ENCODE data around the gene AIFM1. TPM values are rescaled to one million over a fixed set of nuclear protein-coding genes. Genes with fewer than 3 reads are reported as not detected.
A peak's percentile ranks its signal among the peaks of the same experiment; 100 is the strongest.

The AIFM1 gene
- total and polyA plus RNA-seq, 4 experiments from 2014 or later: 20.0 to 39.4 (median 27.9) TPM

- no peak for DNase-seq
- ChIA-PET POLR2A (ENCODE audit: partially characterized antibody) (interaction anchor here (0.8 to 2.9 kb wide), 3 partner anchors 11 to 66 kb away, joined by 3 to 9 read pairs (median 5); partner anchors contain the start of gene RAB33A), CTCF (ENCODE audit: partially characterized antibody) (interaction anchor here (1.3 to 1.9 kb wide), 3 partner anchors 11 to 44 kb away, joined by 3 to 7 read pairs (median 5); no protein-coding TSS in a partner anchor)
- H3K27ac Mint-ChIP-seq: peak overlapping the region in 6 of 7 donors; percentile 14 to 81 (median 48)
- H3K9me3 ChIP-seq (ENCODE audit: control insufficient read depth in 1 of 2, low read length in 2 of 2): no peaks in the 10 kb centered on the region
- no peaks in the 10 kb centered on the region for H3K27me3 Mint-ChIP-seq
- H3K4me3 ChIP-seq (ENCODE audit: low read length in 2 of 2): no peak overlapping the region
- H3K9me3 Mint-ChIP-seq: peaks cover 0 to 2% (median 0%) of the 10 kb centered on the region in 8 donors
- peaks cover 82% of the 10 kb centered on the region for H3K4me1 ChIP-seq (ENCODE audit: insufficient read depth, low read length)
- H3K27me3 ChIP-seq (ENCODE audit: insufficient read depth, low read length): no peaks in the 10 kb centered on the region
- H3K36me3 ChIP-seq (ENCODE audit: insufficient read depth, low read length): no peaks in the 10 kb centered on the region
- H3K4me3 Mint-ChIP-seq: peak overlapping the region in 3 of 8 donors; percentile 0 to 67 (median 15)
- no peak overlapping the region for H3K27ac ChIP-seq (ENCODE audit: low read depth, low read length)
- peaks cover 38 to 80% (median 60%) of the 10 kb centered on the region in 4 donors for H3K4me1 Mint-ChIP-seq
- intact Hi-C loops (cut with micrococcal nuclease): no loop called here
- peaks cover 4 to 20% of the 10 kb centered on the region in 2 donors for H3K36me3 Mint-ChIP-seq
These were observed 60.4 kb downstream of the AIFM1 start for GRCh38 chrX:130105244-130105643.

GRCh38 chrX:130103605-130104004, 62.0 kb downstream of the AIFM1 start:
- H3K36me3 Mint-ChIP-seq: peaks cover 4 to 16% of the 10 kb centered on the region in 2 donors
- intact Hi-C loops (cut with micrococcal nuclease): no loop called here
- Histone ChIP-seq H3K4me1 (ENCODE audit: insufficient read depth, low read length) (peaks cover 93% of the 10 kb centered on the region), H3K9me3 (ENCODE audit: control insufficient read depth in 1 of 2, low read length in 2 of 2) (no peaks in the 10 kb centered on the region), H3K4me3 (ENCODE audit: low read length in 2 of 2) (no peak overlapping the region), H3K36me3 (ENCODE audit: insufficient read depth, low read length) (no peaks in the 10 kb centered on the region), H3K27ac (ENCODE audit: low read depth, low read length) (no peak overlapping the region), H3K27me3 (ENCODE audit: insufficient read depth, low read length) (no peaks in the 10 kb centered on the region)
- no peak for DNase-seq
- POLR2A ChIA-PET (ENCODE audit: partially characterized antibody): interaction anchor here (1.5 kb wide), 1 partner anchor 11 kb away, joined by 4 read pairs; no protein-coding TSS in a partner anchor
- H3K27ac Mint-ChIP-seq: peak overlapping the region in 4 of 7 donors; percentile 1 to 49 (median 10)
- CTCF ChIA-PET (ENCODE audit: partially characterized antibody): no interaction called here
- H3K9me3 Mint-ChIP-seq: peaks cover 0 to 2% (median 0%) of the 10 kb centered on the region in 8 donors
- H3K4me1 Mint-ChIP-seq: peaks cover 44 to 86% (median 65%) of the 10 kb centered on the region in 4 donors
- peak overlapping the region in 3 of 8 donors; percentile 6 to 57 (median 46) for H3K4me3 Mint-ChIP-seq
- H3K27me3 Mint-ChIP-seq: no peaks in the 10 kb centered on the region

GRCh38 chrX:130100180-130100579, 65.5 kb downstream of the AIFM1 start:
- peak overlapping the region in 2 of 8 donors; percentile 49 to 59 for H3K4me3 Mint-ChIP-seq
- no peaks in the 10 kb centered on the region for H3K36me3 ChIP-seq (ENCODE audit: insufficient read depth, low read length)
- CTCF ChIA-PET (ENCODE audit: partially characterized antibody): interaction anchor here (0.6 to 6.5 kb wide), 4 partner anchors 8 to 21 kb away, joined by 3 to 49 read pairs (median 5); no protein-coding TSS in a partner anchor
- H3K4me1 ChIP-seq (ENCODE audit: insufficient read depth, low read length): peaks cover 94% of the 10 kb centered on the region
- H3K9me3 ChIP-seq (ENCODE audit: control insufficient read depth in 1 of 2, low read length in 2 of 2): no peaks in the 10 kb centered on the region
- intact Hi-C loops (cut with micrococcal nuclease): loop anchor here (1.0 kb wide), 1 partner anchor 9 kb away; no protein-coding TSS in a partner anchor
- POLR2A ChIA-PET (ENCODE audit: partially characterized antibody): interaction anchor here (4.3 to 8.2 kb wide), 2 partner anchors 9 to 14 kb away, joined by 28 to 57 read pairs; partner anchors contain the start of gene ELF4
- DNase-seq: no peak
- H3K27me3 ChIP-seq (ENCODE audit: insufficient read depth, low read length): no peaks in the 10 kb centered on the region
- peak overlapping the region; percentile 5 for H3K27ac ChIP-seq (ENCODE audit: low read depth, low read length)
- no peak overlapping the region for H3K4me3 ChIP-seq (ENCODE audit: low read length in 2 of 2)
- H3K27me3 Mint-ChIP-seq: no peaks in the 10 kb centered on the region
- H3K36me3 Mint-ChIP-seq: peaks cover 4 to 10% of the 10 kb centered on the region in 2 donors
- H3K4me1 Mint-ChIP-seq: peaks cover 44 to 83% (median 64%) of the 10 kb centered on the region in 4 donors
- H3K27ac Mint-ChIP-seq: peak overlapping the region in 6 of 7 donors; percentile 66 to 86 (median 74)
- H3K9me3 Mint-ChIP-seq: no peaks in the 10 kb centered on the region

- peaks cover 4 to 6% of the 10 kb centered on the region in 2 donors for H3K36me3 Mint-ChIP-seq
- ChIA-PET CTCF (ENCODE audit: partially characterized antibody) (interaction anchor here (0.7 to 6.5 kb wide), 3 partner anchors 11 to 22 kb away, joined by 3 to 49 read pairs (median 3); no protein-coding TSS in a partner anchor), POLR2A (ENCODE audit: partially characterized antibody) (interaction anchor here (1.6 to 8.2 kb wide), 7 partner anchors 11 to 420 kb away, joined by 4 to 57 read pairs (median 7); partner anchors contain the start of genes AIFM1 and ELF4)
- H3K27ac Mint-ChIP-seq: peak overlapping the region; percentile 83 to 94 (median 91)
- H3K27me3 Mint-ChIP-seq: no peaks in the 10 kb centered on the region
- Histone ChIP-seq H3K27me3 (ENCODE audit: insufficient read depth, low read length) (no peaks in the 10 kb centered on the region), H3K4me1 (ENCODE audit: insufficient read depth, low read length) (peaks cover 92% of the 10 kb centered on the region), H3K27ac (ENCODE audit: low read depth, low read length) (peak overlapping the region; percentile 40), H3K4me3 (ENCODE audit: low read length in 2 of 2) (no peak overlapping the region), H3K36me3 (ENCODE audit: insufficient read depth, low read length) (no peaks in the 10 kb centered on the region), H3K9me3 (ENCODE audit: control insufficient read depth in 1 of 2, low read length in 2 of 2) (no peaks in the 10 kb centered on the region)
- H3K4me3 Mint-ChIP-seq: peak overlapping the region in 7 of 8 donors; percentile 59 to 77 (median 73)
- no peaks in the 10 kb centered on the region for H3K9me3 Mint-ChIP-seq
- H3K4me1 Mint-ChIP-seq: peaks cover 42 to 80% (median 60%) of the 10 kb centered on the region in 4 donors
- DNase-seq: no peak
- intact Hi-C loops (cut with micrococcal nuclease): no loop called here
These were observed 67.5 kb downstream of the AIFM1 start for GRCh38 chrX:130098210-130098552.

GRCh38 chrX:130097507-130098209, 68.0 kb downstream of the AIFM1 start:
- ChIA-PET POLR2A (ENCODE audit: partially characterized antibody) (interaction anchor here (0.6 to 8.2 kb wide), 8 partner anchors 12 to 420 kb away, joined by 4 to 57 read pairs (median 6); partner anchors contain the start of genes AIFM1 and ELF4), CTCF (ENCODE audit: partially characterized antibody) (interaction anchor here (1.1 to 6.5 kb wide), 2 partner anchors 11 to 17 kb away, joined by 3 to 49 read pairs; no protein-coding TSS in a partner anchor)
- Mint-ChIP-seq H3K27me3 (no peaks in the 10 kb centered on the region), H3K4me3 (peak overlapping the region in 7 of 8 donors; percentile 59 to 77 (median 73)), H3K36me3 (peaks cover 3 to 4% of the 10 kb centered on the region in 2 donors), H3K27ac (peak overlapping the region; percentile 83 to 94 (median 91)), H3K4me1 (peaks cover 39 to 80% (median 60%) of the 10 kb centered on the region in 4 donors), H3K9me3 (no peaks in the 10 kb centered on the region)
- no peak overlapping the region for H3K4me3 ChIP-seq (ENCODE audit: low read length in 2 of 2)
- intact Hi-C loops (cut with micrococcal nuclease): no loop called here
- H3K27ac ChIP-seq (ENCODE audit: low read depth, low read length): peak overlapping the region; percentile 40
- H3K27me3 ChIP-seq (ENCODE audit: insufficient read depth, low read length): no peaks in the 10 kb centered on the region
- peak; percentile 45 to 75 (median 47) for DNase-seq
- H3K36me3 ChIP-seq (ENCODE audit: insufficient read depth, low read length): no peaks in the 10 kb centered on the region
- peaks cover 92% of the 10 kb centered on the region for H3K4me1 ChIP-seq (ENCODE audit: insufficient read depth, low read length)
- no peaks in the 10 kb centered on the region for H3K9me3 ChIP-seq (ENCODE audit: control insufficient read depth in 1 of 2, low read length in 2 of 2)

GRCh38 chrX:130095249-130096030, 70.2 kb downstream of the AIFM1 start:
- peaks cover 90% of the 10 kb centered on the region for H3K4me1 ChIP-seq (ENCODE audit: insufficient read depth, low read length)
- Mint-ChIP-seq H3K9me3 (no peaks in the 10 kb centered on the region), H3K36me3 (peaks cover 0 to 4% of the 10 kb centered on the region in 2 donors), H3K4me1 (peaks cover 41 to 83% (median 64%) of the 10 kb centered on the region in 4 donors), H3K4me3 (peak overlapping the region in 6 of 8 donors; percentile 0 to 40 (median 24)), H3K27ac (peak overlapping the region; percentile 48 to 89 (median 79)), H3K27me3 (no peaks in the 10 kb centered on the region)
- no peaks in the 10 kb centered on the region for H3K36me3 ChIP-seq (ENCODE audit: insufficient read depth, low read length)
- intact Hi-C loops (cut with micrococcal nuclease): no loop called here
- no peak overlapping the region for H3K4me3 ChIP-seq (ENCODE audit: low read length in 2 of 2)
- CTCF ChIA-PET (ENCODE audit: partially characterized antibody): interaction anchor here (1.3 to 6.5 kb wide), 6 partner anchors 10 to 25 kb away, joined by 3 to 49 read pairs (median 5); no protein-coding TSS in a partner anchor
- H3K27ac ChIP-seq (ENCODE audit: low read depth, low read length): no peak overlapping the region
- no peaks in the 10 kb centered on the region for H3K27me3 ChIP-seq (ENCODE audit: insufficient read depth, low read length)
- H3K9me3 ChIP-seq (ENCODE audit: control insufficient read depth in 1 of 2, low read length in 2 of 2): no peaks in the 10 kb centered on the region
- DNase-seq: no peak
- POLR2A ChIA-PET (ENCODE audit: partially characterized antibody): interaction anchor here (0.6 to 8.2 kb wide), 9 partner anchors 9 to 352 kb away, joined by 3 to 57 read pairs (median 5); partner anchors contain the start of genes ELF4 and RAB33A

Measured in CD4-positive, alpha-beta memory T cell (primary cell).